Peyer's patch (tissue), 4 donors: ENCODE measurements around the gene JUP.

Experiments used
- CTCF ChIP-seq, 6 experiments: fragments of 450-650 bp in 4 of 6; fragments of 200-600 bp in 2 of 6; sonication (generic) in 1 of 6; IDR thresholded peaks; one replicate each; pipeline ENCODE4 v1.5.1; 2017 to 2019; ENCODE audit warnings: antibody characterized with exemption in 6 of 6, mild to moderate bottlenecking in 3 of 6, moderate library complexity in 1 of 6
- POLR2A ChIP-seq, 2 donors: fragments of 450-650 bp; IDR thresholded peaks; one replicate each; pipeline ENCODE4 v1.5.1; 2017; ENCODE audit warnings: antibody characterized with exemption in 2 of 2, mild to moderate bottlenecking in 2 of 2, moderate library complexity in 2 of 2

GRCh38 chr17:41769346-41769862 lies 17.1 kb downstream of the JUP start:
- TF ChIP-seq CTCF (IDR thresholded peaks at IDR 0.05) (no peak), POLR2A (IDR thresholded peaks at IDR 0.05) (no peak)
